ENCODE data around the gene NUF2.
"Not testable (repeated sequence)": the region's sequence is repeated elsewhere in the genome, so short reads cannot be mapped to it uniquely, and the experiment has no call there.

NUF2 gene
- 5.3 to 6.7 reads per million in 2 donors for total RNA-seq

DNA sequence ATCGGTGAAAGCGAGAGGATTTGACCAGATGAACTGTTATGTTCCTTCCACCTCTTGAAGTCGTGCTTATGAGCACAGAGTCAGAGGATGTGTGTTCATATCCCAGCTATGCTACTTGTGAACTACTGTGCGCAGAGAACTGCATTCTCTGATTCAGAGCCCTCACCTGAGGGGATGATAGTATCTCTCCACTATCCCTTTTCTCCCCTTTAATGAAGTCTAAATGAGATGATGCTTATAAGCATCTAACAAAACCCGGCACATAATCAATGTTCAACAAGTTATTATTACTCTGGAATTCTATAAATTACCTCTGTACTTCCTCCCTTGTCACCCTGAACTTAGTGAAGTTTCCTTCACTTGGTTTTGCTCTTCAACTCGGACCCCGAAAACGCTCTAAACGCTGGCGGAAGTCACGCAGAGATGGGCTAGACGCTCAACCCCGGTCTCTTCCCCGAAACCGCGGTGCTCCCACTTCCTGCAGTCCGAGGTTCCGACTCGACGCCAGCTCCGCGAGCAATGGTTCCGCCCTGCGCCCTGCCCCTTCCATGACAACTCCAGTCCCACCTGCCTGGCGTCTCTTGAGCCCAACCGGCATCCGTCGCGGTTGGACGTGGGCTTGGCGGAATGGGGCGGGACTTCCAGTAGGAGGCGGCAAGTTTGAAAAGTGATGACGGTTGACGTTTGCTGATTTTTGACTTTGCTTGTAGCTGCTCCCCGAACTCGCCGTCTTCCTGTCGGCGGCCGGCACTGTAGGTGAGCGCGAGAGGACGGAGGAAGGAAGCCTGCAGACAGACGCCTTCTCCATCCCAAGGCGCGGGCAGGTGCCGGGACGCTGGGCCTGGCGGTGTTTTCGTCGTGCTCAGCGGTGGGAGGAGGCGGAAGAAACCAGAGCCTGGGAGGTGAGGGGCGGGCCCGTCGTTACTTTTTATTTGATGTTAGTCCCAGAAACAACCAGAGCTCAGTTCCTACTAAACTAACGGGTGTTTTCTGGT lies at the start of gene NUF2:
NUF2 (plus strand) TSS at position 644 of the 995 bp plus-strand sequence. CDS start 4,098 bp downstream, outside the sequence.
- peak; percentile 93 for DNase-seq

DNA sequence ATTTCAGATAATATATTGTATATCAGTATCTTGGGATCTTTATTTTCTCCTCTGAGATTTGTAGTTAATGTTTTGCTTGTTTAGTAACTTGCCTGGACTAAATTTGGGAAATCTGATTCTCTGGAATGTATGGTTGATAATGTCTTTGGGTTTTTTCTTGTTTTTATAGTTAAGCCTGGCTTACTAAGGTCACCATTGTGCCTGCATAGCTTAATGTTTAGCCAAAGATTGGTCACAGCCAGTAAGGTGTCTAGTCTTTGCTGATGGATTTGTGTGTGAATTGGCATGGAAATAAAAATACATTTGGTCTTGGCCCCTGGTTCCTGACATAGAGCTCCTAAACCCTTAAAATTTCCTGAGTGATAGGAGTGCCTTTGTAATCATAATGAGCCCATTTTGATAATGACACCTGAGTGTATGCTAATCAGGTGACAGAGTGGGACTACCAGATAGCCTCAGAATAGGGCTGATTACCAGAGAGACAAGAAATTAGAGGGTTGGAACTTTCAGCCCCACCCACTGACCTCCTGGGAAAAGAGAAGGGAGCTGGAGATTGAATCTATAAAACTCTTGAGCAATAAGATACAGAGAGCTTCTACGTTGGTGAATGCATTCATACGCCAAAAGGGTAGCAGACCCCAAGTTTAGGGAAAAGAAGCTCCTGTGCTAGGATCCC lies 47.9 kb upstream of the NUF2 start:
- no peak for DNase-seq

DNA sequence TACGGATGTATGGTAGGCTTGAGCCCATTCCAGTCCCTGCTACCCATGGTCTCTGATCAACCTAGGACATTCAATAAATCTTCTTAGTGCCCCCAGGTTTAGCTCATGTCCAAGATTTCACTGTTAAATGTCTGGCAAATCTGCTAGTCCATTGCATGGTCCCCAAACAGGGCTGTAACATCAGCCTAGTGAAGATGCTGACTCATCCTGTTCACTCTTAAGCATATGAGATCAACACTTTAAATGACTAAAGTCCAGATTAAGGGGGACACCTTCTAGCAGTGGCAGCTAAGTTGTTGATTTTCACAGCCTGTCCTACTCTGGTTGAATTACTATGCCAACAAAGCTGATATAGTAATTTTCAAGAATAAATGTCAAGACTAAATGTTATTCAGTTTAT lies 46.5 kb upstream of the NUF2 start:
- DNase-seq: no peak

DNA sequence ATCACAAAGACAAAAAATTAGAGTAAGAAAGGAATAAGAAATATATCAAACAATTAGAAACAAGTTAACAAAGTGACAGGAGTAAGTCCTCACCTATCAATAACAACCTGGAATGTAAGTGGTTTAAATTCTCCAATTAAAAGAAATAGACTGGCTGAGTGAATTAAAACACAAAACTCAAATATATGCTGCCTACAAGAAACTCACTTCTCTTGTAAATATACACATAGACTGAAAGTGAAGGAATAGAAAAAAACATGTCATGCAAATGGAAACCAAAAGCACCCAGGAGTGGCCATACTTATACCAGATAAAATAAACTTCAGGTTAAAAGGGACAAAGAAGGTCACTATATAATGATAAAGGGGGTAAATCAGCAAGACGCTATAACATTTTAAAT lies 43.2 kb upstream of the NUF2 start:
- DNase-seq: no peak

DNA sequence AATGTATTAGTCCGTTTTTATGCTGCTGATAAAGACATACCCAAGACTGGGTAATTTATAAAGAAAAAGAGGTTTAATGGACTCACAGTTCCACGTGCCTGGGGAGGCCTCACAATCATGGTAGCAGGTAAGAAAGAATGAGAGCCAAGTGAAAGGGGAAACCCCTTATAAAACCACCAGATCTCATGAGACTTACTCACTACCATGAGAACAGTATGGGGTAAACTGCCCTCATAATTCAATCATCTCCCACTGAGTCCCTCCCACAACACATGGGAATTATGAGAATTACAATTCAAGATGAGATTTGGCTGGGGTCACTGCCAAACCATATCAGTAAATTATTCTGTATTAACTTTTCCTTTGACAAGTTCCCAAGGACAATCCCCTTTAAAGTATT lies 36.9 kb upstream of the NUF2 start:
- not testable (repeated sequence) for DNase-seq

DNA sequence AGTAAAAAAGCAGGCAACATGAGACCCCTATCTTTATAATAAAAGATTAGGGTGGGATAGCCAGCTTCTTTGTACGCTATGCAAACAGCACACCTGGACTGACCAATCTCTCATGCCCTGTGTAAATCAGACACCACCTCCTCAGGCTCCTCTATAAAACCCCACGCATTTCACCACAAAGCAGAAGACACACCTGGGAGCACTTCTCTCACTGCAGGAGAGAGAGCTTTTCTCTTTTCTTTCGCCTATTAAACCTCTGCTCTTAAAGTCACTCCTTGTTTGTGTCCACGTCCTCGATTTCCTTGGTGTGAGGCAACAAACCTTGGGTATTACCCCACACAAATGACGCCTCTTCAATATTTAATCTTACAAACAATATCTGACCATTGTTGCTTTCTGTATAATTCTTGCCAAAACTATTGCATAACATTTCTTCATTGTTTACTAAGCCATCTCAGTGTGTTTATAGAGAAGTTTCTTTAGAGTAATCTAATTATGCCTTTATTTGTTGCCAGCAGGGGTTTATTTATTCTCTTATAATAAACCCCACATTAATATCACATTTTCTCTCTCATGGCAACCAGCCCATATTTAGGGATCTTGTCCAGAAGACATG lies 31.6 kb upstream of the NUF2 start:
- DNase-seq: no peak

DNA sequence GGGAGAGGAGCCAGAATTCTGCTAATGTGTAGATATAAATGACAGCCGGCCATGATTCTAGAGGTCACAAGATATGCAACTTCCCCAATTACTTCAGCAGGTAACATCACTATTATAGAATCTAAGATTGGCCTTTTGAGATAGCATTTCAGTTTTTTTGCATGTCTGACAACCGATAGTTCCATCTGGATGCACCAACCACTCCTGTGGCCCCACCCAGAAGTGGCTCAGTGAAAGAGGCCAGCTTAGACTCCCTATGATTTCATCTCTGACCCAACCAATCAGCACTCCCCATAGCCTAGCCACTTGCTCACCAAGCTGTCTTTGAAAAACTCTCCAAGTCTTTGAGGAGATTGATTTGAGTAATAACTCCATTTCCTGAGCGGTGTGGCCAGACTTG lies 30.3 kb upstream of the NUF2 start:
- no peak for DNase-seq

DNA sequence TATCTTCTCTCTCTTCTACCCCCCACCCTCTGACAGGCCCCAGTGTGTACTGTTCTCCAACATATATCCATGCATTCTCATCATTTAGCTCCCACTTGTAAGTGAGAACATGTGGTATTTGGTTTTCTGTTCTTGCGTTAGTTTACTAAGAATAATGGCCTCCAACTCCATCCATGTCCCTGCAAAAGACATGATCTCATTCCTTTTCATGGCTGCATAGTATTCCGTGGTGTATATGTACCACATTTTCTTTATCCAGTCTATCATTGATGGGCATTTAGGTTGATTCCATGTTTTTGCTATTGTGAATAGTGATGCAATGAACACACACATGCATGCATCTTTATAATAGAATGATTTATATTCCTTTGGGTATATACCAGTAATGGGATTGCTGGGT lies 29.6 kb upstream of the NUF2 start:
- DNase-seq: not testable (repeated sequence)

DNA sequence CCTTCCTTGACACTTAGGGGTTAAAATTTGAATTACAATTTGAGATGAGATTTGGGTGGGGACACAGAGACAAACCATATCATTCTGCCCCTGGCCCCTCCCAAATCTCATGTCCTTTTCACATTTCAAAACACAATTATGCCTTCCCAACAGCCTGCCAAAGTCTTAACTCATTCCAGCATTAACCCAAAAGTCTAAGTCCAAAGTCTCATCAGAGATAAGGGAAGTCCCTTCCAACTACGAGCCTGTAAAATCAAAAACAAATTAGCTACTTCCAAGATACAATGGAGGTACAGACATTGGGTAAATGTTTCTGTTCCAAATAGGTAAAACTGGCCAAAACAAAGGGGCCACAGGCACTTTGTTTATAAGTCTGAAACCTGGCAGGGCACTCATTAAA lies 28.3 kb upstream of the NUF2 start:
- DNase-seq: not testable (repeated sequence)

DNA sequence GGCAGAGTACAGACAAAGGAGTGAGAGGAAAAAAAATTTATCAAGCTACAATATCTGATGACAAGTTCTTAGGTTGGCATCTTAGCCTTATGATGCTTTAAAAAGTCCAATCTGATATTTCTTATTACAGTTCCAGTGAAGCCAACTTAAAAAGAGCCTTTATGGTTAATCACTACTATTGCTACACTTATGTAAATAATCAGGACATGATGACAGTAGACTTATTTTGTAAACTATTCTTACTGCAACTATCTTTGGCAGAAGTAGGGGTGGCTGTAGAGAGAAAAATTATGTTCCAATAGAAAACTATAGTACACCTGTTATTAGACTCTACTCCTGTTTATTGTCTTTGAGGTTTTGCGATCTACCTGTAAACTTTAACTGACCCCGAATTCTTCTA lies 25.8 kb upstream of the NUF2 start:
- DNase-seq: no peak

DNA sequence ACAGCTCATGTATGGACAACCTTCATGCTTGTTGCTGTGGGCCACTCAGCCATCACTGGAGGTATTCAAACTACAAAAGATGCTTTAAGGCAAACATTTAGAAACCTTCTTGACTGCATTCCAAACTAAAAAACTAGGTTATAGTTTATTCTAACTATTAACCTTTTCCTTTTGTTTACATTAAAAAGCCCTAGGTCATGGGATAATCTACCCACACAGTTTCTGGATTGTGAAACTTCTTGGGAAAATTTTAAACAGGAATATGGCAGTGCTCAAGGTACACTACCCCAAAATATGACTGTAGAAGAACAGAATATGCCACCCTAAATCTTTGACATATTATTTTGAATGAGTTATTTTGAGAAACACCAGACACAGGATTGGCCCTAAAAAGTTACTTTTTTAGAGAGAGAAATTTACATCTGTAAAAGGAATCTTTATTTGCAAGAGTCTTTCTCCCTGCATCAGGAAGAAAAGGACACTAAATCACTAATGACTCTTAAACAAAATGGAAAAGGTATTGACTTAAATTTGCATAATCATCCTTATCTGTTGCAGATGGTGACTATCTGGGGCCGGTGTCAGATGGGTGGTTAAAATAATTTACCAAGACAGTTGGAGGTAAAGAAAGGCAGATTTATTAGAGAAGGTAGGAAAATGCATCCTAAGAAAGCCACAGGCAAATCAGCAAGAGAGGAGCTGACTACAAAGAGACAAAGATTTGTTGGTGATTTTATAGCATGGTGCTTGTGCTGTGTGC lies 25.1 kb upstream of the NUF2 start:
- no peak for DNase-seq

DNA sequence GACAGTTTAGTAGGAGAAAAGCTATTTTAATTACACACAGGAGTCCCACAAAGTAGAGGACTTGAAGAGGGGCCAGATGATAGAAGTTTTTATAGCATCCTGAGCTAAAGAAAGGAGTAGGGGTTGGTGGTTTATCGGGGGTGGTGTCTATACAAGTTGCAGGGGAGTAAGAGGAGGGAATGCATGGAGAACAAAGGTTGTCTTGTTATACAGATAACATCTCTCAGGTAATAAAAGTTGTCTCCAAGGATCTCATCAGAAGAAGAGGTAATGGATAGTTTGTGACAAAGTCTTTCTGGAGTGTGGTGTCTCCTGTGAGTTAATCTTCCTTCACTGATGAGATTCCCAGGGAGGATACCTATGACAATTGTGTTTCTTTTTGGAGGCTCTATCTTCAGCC lies 23.4 kb upstream of the NUF2 start:
- no peak for DNase-seq

DNA sequence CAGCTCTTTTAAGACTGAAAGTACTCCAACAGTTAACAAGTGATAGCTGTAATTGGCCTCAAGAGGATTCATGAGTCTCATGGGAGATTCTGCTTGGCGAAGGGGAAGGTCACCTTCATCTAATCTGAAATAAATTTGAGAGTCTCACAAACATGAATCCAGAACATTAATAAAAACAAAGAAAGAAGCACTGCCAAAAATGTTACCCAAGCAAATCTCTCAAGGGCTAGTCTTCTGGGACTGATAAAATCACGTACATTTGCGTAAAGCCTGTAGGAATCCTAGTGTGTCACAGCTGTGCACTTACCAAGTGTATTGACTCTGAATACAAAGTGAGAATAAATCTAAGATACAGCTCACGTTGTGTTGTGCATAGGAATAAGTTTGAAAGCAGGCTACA lies 21.2 kb upstream of the NUF2 start:
- no peak for DNase-seq

DNA sequence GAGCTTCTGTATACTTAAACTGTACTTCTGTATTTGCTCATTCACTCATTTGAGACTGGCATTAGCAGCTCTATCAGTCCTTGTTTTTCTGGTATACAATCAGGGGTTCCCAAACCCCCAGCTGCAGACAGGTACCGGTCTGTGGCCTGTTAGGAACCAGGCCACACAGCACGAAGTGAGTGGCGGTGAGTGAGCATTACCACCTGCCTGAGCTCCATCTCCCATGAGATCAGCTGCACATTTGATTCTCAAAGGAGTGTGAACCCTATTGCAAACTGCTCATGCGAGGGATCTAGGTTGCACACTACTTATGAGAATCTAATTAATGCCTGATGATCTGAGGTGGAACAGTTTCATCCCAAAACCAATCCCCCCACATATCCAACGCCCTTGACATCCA lies 18.2 kb upstream of the NUF2 start:
- DNase-seq: no peak

DNA sequence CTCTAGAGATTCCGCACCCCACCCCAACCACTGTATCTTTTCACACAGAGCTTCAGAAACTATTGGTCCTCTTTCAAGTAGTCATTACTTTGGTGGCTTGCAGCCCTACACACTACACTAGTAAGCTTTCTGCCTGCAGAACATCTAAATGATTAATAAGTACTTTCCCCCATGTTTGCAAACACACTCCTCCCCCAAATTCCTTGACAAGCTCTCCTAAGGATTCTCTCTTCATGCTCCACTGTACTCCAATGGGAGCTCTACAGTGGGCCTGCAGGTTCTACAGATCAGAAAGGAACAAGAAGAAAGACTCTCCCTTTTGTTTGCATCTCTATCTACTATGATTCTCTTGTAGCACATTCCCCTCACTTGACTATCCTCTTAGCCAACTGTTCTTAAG lies 16.3 kb upstream of the NUF2 start:
- DNase-seq: no peak

DNA sequence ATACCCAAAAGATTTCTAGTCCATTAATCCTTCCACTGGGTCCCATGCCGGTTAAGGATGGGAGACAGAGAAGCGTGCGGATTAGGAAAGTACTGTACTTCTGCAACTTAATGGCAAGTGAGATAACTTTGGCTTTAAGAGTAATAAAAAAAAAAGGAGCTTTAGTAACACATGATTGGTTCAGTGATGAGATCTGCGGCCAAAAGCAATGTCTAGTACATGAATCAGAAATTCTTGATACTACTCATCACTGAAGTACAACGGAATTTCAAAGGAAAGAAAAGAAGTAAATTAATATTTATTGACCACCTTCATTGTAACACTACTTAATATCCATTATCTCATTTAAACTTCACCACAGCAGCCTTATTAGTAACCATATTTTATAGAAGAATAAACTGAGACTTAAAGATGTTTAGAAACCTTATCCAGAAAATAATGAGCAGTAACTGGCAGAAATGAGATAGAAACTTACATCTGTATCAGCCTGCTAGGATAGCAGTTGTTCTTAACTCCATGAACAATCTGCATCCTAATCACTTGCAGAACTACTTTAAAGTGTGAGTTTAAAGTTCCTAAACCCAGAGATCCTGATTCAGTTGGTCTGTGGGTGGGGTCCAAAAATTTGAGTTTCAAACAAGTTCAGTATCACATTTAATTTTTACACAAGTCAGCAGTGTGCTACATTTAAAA lies 14.1 kb upstream of the NUF2 start:
- DNase-seq: no peak

DNA sequence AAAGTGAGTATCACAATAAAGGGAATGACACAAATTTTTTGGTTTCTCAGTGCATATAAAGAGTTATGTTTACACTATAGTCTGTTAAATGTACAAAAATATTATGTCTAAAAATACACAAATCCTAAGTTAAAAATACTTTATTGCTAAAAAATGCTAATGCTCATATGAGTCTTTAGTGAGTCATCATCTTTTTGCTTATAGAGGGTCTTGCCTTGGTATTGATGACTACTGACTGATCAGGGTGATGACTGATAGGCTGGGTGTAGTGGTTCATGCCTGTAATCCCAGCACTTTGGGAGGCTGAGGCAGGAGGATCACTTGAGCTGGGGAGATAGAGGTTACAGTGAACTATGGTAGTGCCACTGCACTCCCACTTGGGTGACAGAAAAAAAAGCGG lies 12.9 kb upstream of the NUF2 start:
- no peak for DNase-seq

DNA sequence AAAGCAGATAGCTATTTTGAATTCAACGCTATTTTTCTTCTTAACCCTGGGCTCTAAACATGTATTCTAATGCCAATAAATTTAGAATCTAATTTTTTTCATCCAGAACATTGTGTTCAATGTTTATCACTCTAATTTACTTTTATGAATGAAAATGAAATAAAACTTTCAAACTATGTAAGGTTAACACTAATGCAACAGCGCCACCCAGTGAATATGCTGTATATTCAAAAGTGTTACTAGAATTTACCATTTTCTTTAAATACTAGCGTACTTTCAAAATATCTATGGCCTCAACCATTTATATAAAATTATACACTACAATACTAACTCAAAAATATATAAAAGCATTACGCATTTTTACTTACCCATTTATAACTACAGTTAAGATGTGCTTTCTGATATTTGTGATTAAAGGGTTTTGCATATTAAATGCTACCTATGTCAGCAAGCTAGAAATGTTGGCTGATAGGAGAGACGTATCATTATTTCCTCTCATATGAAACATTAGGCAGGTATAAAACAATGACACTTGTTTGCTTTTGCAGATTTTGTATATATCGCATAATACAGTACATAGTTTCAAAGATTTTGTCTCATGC lies 5.9 kb upstream of the NUF2 start:
- no peak for DNase-seq

DNA sequence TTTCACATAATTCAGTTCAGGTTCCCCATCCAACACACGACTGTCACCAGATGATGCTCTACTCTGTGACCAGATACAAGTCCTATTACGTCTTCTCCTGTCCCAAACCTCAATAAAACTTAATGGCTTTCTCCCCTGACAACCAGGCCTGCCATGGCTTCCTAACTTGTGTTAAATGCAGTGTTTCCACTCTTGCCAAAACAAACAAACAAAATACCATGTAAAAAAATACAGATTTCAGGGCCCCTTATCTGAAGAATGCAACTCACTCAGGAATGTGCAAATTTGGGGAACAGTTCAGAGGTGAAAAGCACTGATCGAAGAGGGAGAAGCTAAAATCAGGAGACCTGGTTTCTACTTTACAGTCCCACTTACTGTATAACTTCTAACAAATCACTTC lies 863 bp upstream of the NUF2 start:
- no peak for DNase-seq

DNA sequence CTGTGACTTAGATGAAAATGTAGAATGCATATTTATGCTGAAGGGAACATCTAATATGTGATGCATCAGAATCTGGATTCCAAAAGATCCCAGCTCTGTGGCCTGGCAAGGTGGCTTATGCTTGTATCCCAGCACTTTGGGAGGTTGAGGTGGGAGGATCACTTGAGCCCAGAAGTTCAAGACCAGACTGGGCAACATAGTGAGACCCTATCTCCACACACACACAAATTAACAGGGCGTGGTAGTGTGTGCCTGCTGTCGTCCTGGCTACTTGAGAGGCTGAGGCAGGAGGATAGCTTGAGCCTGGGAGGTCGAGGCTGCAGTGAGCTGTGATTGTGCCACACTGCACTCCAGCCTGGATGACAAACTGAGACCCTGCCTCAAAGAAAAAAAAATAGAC lies 1.6 kb downstream of the NUF2 start:
- DNase-seq: not testable (repeated sequence)

DNA sequence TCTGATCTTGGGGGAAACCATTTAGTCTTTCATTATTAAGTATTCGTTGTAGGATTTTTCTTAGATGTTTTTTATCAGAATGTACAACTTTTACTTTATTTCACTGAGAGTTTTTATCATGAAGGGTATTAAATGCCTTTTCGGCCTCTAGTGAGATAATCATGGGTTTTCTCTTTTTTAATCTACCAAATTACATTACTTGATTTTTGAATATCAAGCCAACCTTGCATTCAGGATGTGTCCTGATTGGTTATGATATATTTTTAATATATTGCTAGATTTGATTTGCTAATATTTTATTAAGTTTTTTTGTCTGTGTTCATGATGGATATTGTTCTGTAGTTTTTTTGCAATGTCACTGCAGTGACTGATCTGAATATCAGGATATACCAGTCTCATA lies 9.4 kb downstream of the NUF2 start:
- DNase-seq: no peak

DNA sequence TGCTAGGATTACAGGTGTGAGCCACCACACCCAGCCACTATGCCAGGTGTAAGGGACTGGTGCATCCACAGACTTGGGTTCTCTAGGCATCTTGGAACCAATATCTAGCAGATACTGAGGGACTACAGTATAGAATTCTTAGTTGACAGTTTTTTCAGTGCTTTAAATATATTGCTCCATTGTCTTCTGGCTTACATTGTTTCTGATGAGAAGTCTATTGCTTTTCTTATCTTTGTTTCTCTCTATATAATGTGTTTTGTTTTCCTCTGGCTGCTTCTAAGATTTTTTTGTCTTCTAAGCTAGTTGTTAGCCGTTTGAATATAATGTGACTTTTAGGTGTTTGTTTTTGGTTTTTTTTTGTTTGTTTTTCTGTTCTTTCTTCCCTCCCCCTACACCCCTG lies 13.5 kb downstream of the NUF2 start:
- no peak for DNase-seq

Data from activated gamma-delta T cell (primary cell).